OCI-LY7 (cell line): ENCODE data around the gene ADGRL2. TPM values are rescaled to one million over a fixed set of nuclear protein-coding genes. Genes with fewer than 3 reads are reported as not detected.

ENCODE experiments used
- BruUV-seq: library from RNA; stranded (reverse); fragments of 400-500 nt; replicated peaks from 2 replicates; lab custom pipeline; 2021; lab: Mats Ljungman, UMichigan
- CTCF ChIA-PET: fragments of 300-600 bp; sonication (Branson Sonifier 250); formaldehyde crosslinking; loops from one replicate; lab custom pipeline; 2022; ENCODE audit warnings: antibody characterized with exemption; ENCODE audit not compliant: unreplicated experiment; lab: Charles Lee
- POLR2A ChIA-PET: fragments of 300-600 bp; sonication (Branson Sonifier 250); formaldehyde crosslinking; loops from one replicate; lab custom pipeline; 2022; ENCODE audit warnings: antibody characterized with exemption; lab: Charles Lee
- DNase-seq: peaks from one replicate; pipeline ENCODE4 v3.0.0-alpha.2; 2015; ENCODE audit warnings: low spot score
- H2AFZ ChIP-seq: fragments of 200-600 bp; sonication (generic), shearing (Covaris generic); 2 replicates; pipeline ENCODE4 v1.6.1; 2014; ENCODE audit warnings: mild to moderate bottlenecking, antibody characterized with exemption, low read length, moderate library complexity
- H3K27ac ChIP-seq: fragments of 200-600 bp; sonication (generic); 2 replicates; pipeline ENCODE4 v1.5.1; 2014; ENCODE audit warnings: mixed run types, low read depth, mild to moderate bottlenecking, moderate library complexity, low read length, inconsistent platforms; ENCODE audit not compliant: poor library complexity, severe bottlenecking
- H3K36me3 ChIP-seq: fragments of 200-600 bp; sonication (generic); 2 replicates; pipeline ENCODE4 v1.6.1; 2014; ENCODE audit warnings: mild to moderate bottlenecking, antibody characterized with exemption, low read length, moderate library complexity, mixed read lengths; ENCODE audit not compliant: insufficient read depth
- H3K4me1 ChIP-seq: fragments of 200-600 bp; sonication (generic); 2 replicates; pipeline ENCODE4 v1.5.1; 2014; ENCODE audit warnings: mild to moderate bottlenecking, low read length; ENCODE audit not compliant: insufficient read depth, poor library complexity, severe bottlenecking
- H3K4me2 ChIP-seq: fragments of 200-600 bp; sonication (generic); 2 replicates; pipeline ENCODE4 v1.6.1; 2014; ENCODE audit warnings: mild to moderate bottlenecking, low read length
- H3K4me3 ChIP-seq: fragments of 200-600 bp; sonication (generic); 2 replicates; pipeline ENCODE4 v1.5.1; 2014; ENCODE audit warnings: mild to moderate bottlenecking, low read depth, low read length; ENCODE audit not compliant: poor library complexity, severe bottlenecking
- H3K79me2 ChIP-seq: fragments of 200-600 bp; sonication (generic); 2 replicates; pipeline ENCODE4 v1.6.1; 2016; ENCODE audit warnings: low read depth, mild to moderate bottlenecking, low read length, moderate library complexity, mixed read lengths; ENCODE audit not compliant: insufficient read depth
- H3K9me2 ChIP-seq: fragments of 200-600 bp; sonication (generic); 2 replicates; pipeline ENCODE4 v1.6.1; 2016; ENCODE audit warnings: mild to moderate bottlenecking, low read length, mixed read lengths; ENCODE audit not compliant: insufficient read depth
- H3K9me3 ChIP-seq: fragments of 200-600 bp; sonication (generic); 2 replicates; pipeline ENCODE4 v1.6.1; 2014; ENCODE audit warnings: mild to moderate bottlenecking, mixed run types, low read length, mixed read lengths
- H4K20me1 ChIP-seq: fragments of 200-600 bp; sonication (generic); 2 replicates; pipeline ENCODE4 v1.6.1; 2014; ENCODE audit warnings: mild to moderate bottlenecking, antibody characterized with exemption, low read length, moderate library complexity, mixed read lengths; ENCODE audit not compliant: insufficient read depth
- EZH2phosphoT487 ChIP-seq: fragments of 200-600 bp; sonication (generic); IDR thresholded peaks from 2 replicates; pipeline ENCODE4 v1.6.1; 2018; ENCODE audit warnings: low read depth, borderline replicate concordance, mild to moderate bottlenecking, mixed run types, antibody characterized with exemption, low read length, moderate library complexity, mixed read lengths
- intact Hi-C: fragments of 100-400 bp; cut with micrococcal nuclease; formaldehyde crosslinking; loops from one replicate; pipeline ENCODE4 v1.10.0; 2022; ENCODE audit not compliant: unreplicated experiment
- total RNA-seq, 2 experiments: library from RNA; depleted of rRNA in 1 of 2; stranded (reverse); fragments of >200 nt in 1 of 2; shearing (Covaris generic) in 1 of 2; gene quantifications; 2 replicates each; pipeline ENCODE4 v1.2.3, GENCODE V29; 2014 to 2022
- TF ChIP-seq, protein P1 (sequence below): fragments of 200-600 bp; sonication (generic); conservative IDR thresholded peaks from 2 replicates; pipeline ENCODE4 v1.5.1; 2014; ENCODE audit warnings: mild to moderate bottlenecking, antibody characterized with exemption, low read length, moderate library complexity, mixed read lengths

Gene ADGRL2
- total RNA-seq, 2 experiments from 2014 or later = not detected

DNA sequence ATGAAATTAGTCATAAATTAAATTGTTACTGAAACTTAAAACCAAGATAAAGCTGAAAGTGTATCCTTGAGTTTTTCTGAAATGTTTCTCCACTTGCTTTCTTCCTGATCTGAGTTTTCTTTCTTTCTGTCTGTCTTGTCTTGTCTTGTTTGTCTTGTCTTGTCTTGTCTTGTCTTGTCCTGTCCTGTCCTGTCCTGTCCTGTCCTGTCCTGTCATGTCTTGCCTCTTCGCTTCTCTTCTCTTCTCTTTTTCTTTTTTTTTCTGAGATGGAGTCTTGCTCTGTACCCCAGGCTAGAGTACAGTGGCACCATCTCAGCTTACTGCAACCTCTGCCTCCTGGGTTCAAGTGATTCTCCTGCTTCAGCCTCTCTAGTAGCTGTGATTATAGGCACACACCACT, 73.7 kb downstream of the ADGRL2 start:
- H2AFZ ChIP-seq = no peak overlapping the region
- DNase-seq = no peak
- H3K27ac ChIP-seq = no peak overlapping the region
- H3K79me2 ChIP-seq = no peaks in the 10 kb centered on the region
- H3K9me3 ChIP-seq = no peaks in the 10 kb centered on the region
- no peak overlapping the region for H3K4me3 ChIP-seq
- no peaks in the 10 kb centered on the region for H3K36me3 ChIP-seq
- BruUV-seq = no TSS peak
- intact Hi-C loops = no loop called here
- H4K20me1 ChIP-seq = no peaks in the 10 kb centered on the region
- no peak overlapping the region for H3K4me2 ChIP-seq
- POLR2A ChIA-PET = interaction anchor here (0.5 kb wide), 1 partner anchor 523 kb away, joined by 4 read pairs; no protein-coding TSS in a partner anchor
- CTCF ChIA-PET = no interaction called here
- no peak for TF ChIP-seq EZH2phosphoT487
- TF ChIP-seq, protein P1, sequence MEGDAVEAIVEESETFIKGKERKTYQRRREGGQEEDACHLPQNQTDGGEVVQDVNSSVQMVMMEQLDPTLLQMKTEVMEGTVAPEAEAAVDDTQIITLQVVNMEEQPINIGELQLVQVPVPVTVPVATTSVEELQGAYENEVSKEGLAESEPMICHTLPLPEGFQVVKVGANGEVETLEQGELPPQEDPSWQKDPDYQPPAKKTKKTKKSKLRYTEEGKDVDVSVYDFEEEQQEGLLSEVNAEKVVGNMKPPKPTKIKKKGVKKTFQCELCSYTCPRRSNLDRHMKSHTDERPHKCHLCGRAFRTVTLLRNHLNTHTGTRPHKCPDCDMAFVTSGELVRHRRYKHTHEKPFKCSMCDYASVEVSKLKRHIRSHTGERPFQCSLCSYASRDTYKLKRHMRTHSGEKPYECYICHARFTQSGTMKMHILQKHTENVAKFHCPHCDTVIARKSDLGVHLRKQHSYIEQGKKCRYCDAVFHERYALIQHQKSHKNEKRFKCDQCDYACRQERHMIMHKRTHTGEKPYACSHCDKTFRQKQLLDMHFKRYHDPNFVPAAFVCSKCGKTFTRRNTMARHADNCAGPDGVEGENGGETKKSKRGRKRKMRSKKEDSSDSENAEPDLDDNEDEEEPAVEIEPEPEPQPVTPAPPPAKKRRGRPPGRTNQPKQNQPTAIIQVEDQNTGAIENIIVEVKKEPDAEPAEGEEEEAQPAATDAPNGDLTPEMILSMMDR = no peak
- no peaks in the 10 kb centered on the region for H3K4me1 ChIP-seq
- no peaks in the 10 kb centered on the region for H3K9me2 ChIP-seq

DNA sequence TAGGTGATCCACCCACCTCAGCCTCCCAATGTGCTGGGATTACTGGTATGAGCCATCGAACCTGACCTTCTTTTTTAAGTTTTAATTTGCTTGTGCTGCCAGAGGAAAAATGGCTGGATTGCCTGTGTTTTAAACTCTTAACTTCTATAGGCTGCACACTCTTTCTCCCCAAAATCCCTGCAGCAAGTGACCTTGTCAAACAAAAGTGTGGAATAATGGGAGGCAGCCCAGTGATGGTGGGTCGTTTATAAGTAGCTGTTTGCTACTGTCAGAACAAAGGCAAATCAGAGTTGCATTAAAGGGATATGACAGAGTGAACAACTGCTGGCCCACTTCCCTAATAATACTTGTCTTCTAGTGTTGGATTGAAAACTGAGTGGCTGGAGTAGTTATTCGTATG, 74.2 kb downstream of the ADGRL2 start:
- H3K36me3 ChIP-seq = no peaks in the 10 kb centered on the region
- H3K4me1 ChIP-seq = no peaks in the 10 kb centered on the region
- BruUV-seq = no TSS peak
- TF ChIP-seq, protein P1 = no peak
- no peak for TF ChIP-seq EZH2phosphoT487
- H3K4me2 ChIP-seq = no peak overlapping the region
- no peak for DNase-seq
- H3K27ac ChIP-seq = no peak overlapping the region
- no peak overlapping the region for H2AFZ ChIP-seq
- H3K9me3 ChIP-seq = no peaks in the 10 kb centered on the region
- ChIA-PET CTCF (no interaction called here), POLR2A (interaction anchor here (0.8 kb wide), 1 partner anchor 24 kb away, joined by 4 read pairs; no protein-coding TSS in a partner anchor)
- no peak overlapping the region for H3K4me3 ChIP-seq
- no peaks in the 10 kb centered on the region for H3K79me2 ChIP-seq
- intact Hi-C loops = no loop called here
- no peaks in the 10 kb centered on the region for H3K9me2 ChIP-seq
- H4K20me1 ChIP-seq = no peaks in the 10 kb centered on the region

DNA sequence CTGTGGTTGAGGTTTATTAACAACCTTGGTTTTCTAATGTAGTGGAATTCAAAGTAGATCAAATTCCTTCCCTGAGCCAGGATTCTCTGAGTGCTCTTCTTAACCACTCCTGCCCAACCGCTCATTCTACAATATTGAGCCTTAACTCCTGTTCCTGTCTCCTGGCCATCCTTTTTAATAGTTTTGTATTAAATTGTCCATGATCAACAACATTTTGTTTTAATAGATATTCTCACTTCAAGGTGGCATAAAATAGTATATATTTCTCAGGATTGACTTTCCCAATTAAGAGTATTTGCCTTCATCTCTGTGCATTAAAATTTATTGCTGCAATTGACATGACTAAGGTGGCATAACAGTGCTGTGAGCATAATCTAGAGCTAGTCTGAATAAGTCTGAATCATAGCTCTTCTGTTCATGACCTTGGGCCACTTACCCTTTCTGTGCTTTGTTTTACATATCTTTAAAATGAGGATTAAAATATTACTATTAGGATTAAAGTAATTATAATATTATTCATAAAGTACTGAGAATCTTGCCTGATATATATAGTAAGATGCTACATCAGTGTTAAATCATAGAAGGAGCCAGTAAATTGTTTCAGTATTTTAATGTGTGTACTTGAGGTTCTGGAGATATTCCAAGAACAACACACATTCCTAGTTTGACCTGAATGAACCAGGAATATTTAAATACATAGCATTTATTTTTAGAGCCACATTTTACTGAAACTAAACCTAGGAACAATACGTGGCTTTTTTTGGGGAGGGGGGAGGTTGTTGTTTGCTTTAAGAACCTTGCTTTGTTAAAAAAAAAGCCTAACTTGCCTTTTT, 76.4 kb downstream of the ADGRL2 start:
- ChIA-PET POLR2A (no interaction called here), CTCF (no interaction called here)
- Histone ChIP-seq H3K4me3 (no peak overlapping the region), H2AFZ (no peak overlapping the region), H3K4me2 (no peak overlapping the region), H3K9me2 (no peaks in the 10 kb centered on the region), H3K27ac (no peak overlapping the region), H3K79me2 (no peaks in the 10 kb centered on the region), H3K4me1 (no peaks in the 10 kb centered on the region), H4K20me1 (no peaks in the 10 kb centered on the region), H3K36me3 (no peaks in the 10 kb centered on the region), H3K9me3 (no peaks in the 10 kb centered on the region)
- no peak for TF ChIP-seq EZH2phosphoT487
- TF ChIP-seq, protein P1 = no peak
- intact Hi-C loops = no loop called here
- no peak for DNase-seq
- no TSS peak for BruUV-seq
